Measurements from ENCODE around the gene TBX21. TPM values are rescaled to one million over a fixed set of nuclear protein-coding genes. Genes with fewer than 3 reads are reported as not detected.

The TBX21 gene
- total RNA-seq, 2 donors from 2014 or later = 1.8 TPM; not detected in 1

DNA sequence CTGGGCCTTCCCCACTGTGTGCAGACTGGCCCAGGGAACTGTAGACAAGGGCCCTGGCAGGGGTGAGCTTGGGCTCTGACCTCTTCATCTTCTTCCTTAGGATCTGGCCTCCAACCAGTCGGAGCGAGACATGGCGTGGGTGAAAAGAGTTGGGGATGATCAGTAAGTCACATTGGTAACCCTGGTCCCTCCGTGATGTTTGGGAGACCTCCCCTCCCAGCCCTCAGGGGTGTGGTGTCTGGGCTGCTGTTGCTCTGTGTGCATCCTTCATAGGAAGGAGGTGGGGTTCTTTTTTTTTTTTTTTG is 33.5 kb upstream of the TBX21 start:
- H3K4me3 ChIP-seq = no peak overlapping the region
- no peaks in the 10 kb centered on the region for H3K9me3 ChIP-seq
- no peak for ATAC-seq (ENCODE audit: insufficient number of reproducible peaks, low FRiP score, low read depth)
- H3K27ac ChIP-seq = no peak overlapping the region
- DNase-seq (ENCODE audit: low spot score) = no peak
- H3K27me3 ChIP-seq (replicated peaks; ENCODE audit: insufficient read depth) = no peaks in the 10 kb centered on the region
- peaks cover 5% of the 10 kb centered on the region for H3K36me3 ChIP-seq
- TF ChIP-seq CTCF (IDR thresholded peaks at IDR 0.05) = no peak
- peaks cover 10 to 12% of the 10 kb centered on the region in 2 donors for H3K4me1 ChIP-seq (ENCODE audit: control insufficient read depth in 1 of 2, low read depth in 2 of 2)

GRCh38 chr17:47700471-47701449 is 32.3 kb upstream of the TBX21 start:
- H3K27me3 ChIP-seq (replicated peaks; ENCODE audit: insufficient read depth) = no peaks in the 10 kb centered on the region
- no peak for ATAC-seq (ENCODE audit: insufficient number of reproducible peaks, low FRiP score, low read depth)
- peaks cover 2 to 4% of the 10 kb centered on the region in 2 donors for H3K4me1 ChIP-seq (ENCODE audit: control insufficient read depth in 1 of 2, low read depth in 2 of 2)
- H3K36me3 ChIP-seq = peaks cover 5% of the 10 kb centered on the region
- H3K4me3 ChIP-seq = no peak overlapping the region
- no peak for TF ChIP-seq CTCF (IDR thresholded peaks at IDR 0.05)
- DNase-seq (ENCODE audit: low spot score) = no peak
- H3K9me3 ChIP-seq = no peaks in the 10 kb centered on the region
- no peak overlapping the region for H3K27ac ChIP-seq

DNA sequence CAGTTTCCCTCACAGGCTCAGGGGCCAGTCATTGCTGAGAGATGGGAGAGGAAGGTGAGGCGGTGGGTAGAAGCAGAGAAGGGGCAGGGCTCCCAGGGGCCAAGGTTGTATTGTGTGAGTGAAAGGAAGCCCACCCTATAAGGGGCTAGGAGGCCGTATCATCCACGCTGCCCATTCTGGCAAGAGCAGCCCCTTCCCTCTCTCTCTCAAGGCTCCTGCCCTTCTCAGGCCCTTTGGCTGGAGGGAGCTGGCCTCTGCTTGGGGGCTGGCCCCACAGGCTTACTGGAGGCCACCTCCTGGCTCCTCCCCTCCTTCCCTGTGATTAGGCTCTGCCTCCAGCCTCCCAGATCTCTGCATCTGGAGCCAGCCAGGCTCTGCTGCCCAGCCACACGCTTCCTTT is 31.4 kb upstream of the TBX21 start:
- no peaks in the 10 kb centered on the region for H3K9me3 ChIP-seq
- no peak for TF ChIP-seq CTCF (IDR thresholded peaks at IDR 0.05)
- H3K36me3 ChIP-seq = peaks cover 5% of the 10 kb centered on the region
- H3K27ac ChIP-seq = no peak overlapping the region
- no peaks in the 10 kb centered on the region for H3K27me3 ChIP-seq (replicated peaks; ENCODE audit: insufficient read depth)
- no peak overlapping the region for H3K4me3 ChIP-seq
- ATAC-seq (ENCODE audit: insufficient number of reproducible peaks, low FRiP score, low read depth) (no peak), DNase-seq (ENCODE audit: low spot score) (no peak)
- peaks cover 0 to 4% of the 10 kb centered on the region in 2 donors for H3K4me1 ChIP-seq (ENCODE audit: control insufficient read depth in 1 of 2, low read depth in 2 of 2)

GRCh38 chr17:47702391-47702995 is 30.5 kb upstream of the TBX21 start:
- no peak for TF ChIP-seq CTCF (IDR thresholded peaks at IDR 0.05)
- ATAC-seq (ENCODE audit: insufficient number of reproducible peaks, low FRiP score, low read depth) (no peak), DNase-seq (ENCODE audit: low spot score) (no peak)
- H3K27ac ChIP-seq = no peak overlapping the region
- H3K27me3 ChIP-seq (replicated peaks; ENCODE audit: insufficient read depth) = no peaks in the 10 kb centered on the region
- H3K4me3 ChIP-seq = no peak overlapping the region
- H3K4me1 ChIP-seq (ENCODE audit: control insufficient read depth in 1 of 2, low read depth in 2 of 2) = peaks cover 0 to 11% of the 10 kb centered on the region in 2 donors
- H3K36me3 ChIP-seq = peaks cover 5% of the 10 kb centered on the region
- H3K9me3 ChIP-seq = no peaks in the 10 kb centered on the region

- H3K4me3 ChIP-seq = no peak overlapping the region
- no peak overlapping the region for H3K27ac ChIP-seq
- H3K27me3 ChIP-seq (replicated peaks; ENCODE audit: insufficient read depth) = no peaks in the 10 kb centered on the region
- DNase-seq (ENCODE audit: low spot score) = no peak
- H3K9me3 ChIP-seq = no peaks in the 10 kb centered on the region
- ATAC-seq (ENCODE audit: insufficient number of reproducible peaks, low FRiP score, low read depth) = no peak
- peaks cover 5% of the 10 kb centered on the region for H3K36me3 ChIP-seq
- TF ChIP-seq CTCF (IDR thresholded peaks at IDR 0.05) = no peak
- peaks cover 0 to 18% of the 10 kb centered on the region in 2 donors for H3K4me1 ChIP-seq (ENCODE audit: control insufficient read depth in 1 of 2, low read depth in 2 of 2)
These were observed 29.8 kb upstream of the TBX21 start for GRCh38 chr17:47703191-47703591.
